Measurements from ENCODE around the gene NOC4L. TPM values are rescaled to one million over a fixed set of nuclear protein-coding genes. Genes with fewer than 3 reads are reported as not detected.

The NOC4L gene
- total and polyA plus RNA-seq, 2 donors (not counting 3 experiments of a cell fraction or from before 2014, with no cell fraction given): 19.4 to 29.4 TPM

DNA sequence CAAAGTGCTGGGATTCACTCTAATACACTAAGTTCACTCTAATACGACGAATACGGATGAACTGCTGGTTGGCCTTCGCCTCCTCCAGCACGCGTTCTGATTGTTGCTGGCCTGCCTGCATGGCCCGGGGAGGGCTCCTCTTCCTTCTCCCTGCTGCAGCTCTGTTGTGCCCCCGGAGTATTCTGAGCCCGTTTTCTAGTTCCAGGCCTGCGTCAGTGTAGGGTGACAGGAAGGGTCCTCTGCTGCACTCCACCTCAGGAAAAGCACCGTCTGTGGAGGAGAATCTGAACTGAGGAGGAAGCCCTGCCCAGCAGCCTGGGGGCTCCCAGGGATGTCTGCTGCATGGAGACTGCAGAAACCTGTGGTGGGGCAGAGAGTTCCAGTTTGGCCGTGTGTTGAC lies 44.5 kb upstream of the NOC4L start:
- ChIA-PET POLR2A (no interaction called here), CTCF (no interaction called here)
- H2AFZ ChIP-seq (ENCODE audit: low read depth, low read length): no peak overlapping the region
- BruUV-seq (replicated peaks): no TSS peak
- no peaks in the 10 kb centered on the region for H3K9me3 ChIP-seq (replicated peaks; ENCODE audit: control insufficient read depth, insufficient read depth, low read length)
- intact Hi-C loops (cut with micrococcal nuclease): no loop called here
- FAIRE-seq (no peak), DNase-seq (ENCODE audit: low read depth, low spot score) (no peak)
- no peaks in the 10 kb centered on the region for H4K20me1 ChIP-seq (replicated peaks; ENCODE audit: control insufficient read depth, extremely low read depth, insufficient read depth, low read length)
- H3K4me1 ChIP-seq (ENCODE audit: control insufficient read depth, extremely low read depth, insufficient read depth, low read length): no peaks in the 10 kb centered on the region
- H3K27ac ChIP-seq (ENCODE audit: insufficient read depth, low read depth, low read length): no peak overlapping the region
- H3K79me2 ChIP-seq (ENCODE audit: control insufficient read depth, insufficient read depth, low read length): peaks cover 4% of the 10 kb centered on the region
- H3K36me3 ChIP-seq (ENCODE audit: control insufficient read depth in 2 of 2, extremely low read depth in 1 of 2, insufficient read depth in 2 of 2, low read length in 2 of 2): peaks cover 0 to 7% of the 10 kb centered on the region in 2 experiments
- no peaks in the 10 kb centered on the region for H3K9me1 ChIP-seq (replicated peaks; ENCODE audit: control insufficient read depth, extremely low read depth, insufficient read depth, low read length)
- H3K4me2 ChIP-seq (ENCODE audit: insufficient read depth, low read length): no peak overlapping the region
- H3K27me3 ChIP-seq (ENCODE audit: control insufficient read depth in 2 of 2, insufficient read depth in 2 of 2, low read length in 2 of 2): no peaks in the 10 kb centered on the region
- TF ChIP-seq, protein P1, sequence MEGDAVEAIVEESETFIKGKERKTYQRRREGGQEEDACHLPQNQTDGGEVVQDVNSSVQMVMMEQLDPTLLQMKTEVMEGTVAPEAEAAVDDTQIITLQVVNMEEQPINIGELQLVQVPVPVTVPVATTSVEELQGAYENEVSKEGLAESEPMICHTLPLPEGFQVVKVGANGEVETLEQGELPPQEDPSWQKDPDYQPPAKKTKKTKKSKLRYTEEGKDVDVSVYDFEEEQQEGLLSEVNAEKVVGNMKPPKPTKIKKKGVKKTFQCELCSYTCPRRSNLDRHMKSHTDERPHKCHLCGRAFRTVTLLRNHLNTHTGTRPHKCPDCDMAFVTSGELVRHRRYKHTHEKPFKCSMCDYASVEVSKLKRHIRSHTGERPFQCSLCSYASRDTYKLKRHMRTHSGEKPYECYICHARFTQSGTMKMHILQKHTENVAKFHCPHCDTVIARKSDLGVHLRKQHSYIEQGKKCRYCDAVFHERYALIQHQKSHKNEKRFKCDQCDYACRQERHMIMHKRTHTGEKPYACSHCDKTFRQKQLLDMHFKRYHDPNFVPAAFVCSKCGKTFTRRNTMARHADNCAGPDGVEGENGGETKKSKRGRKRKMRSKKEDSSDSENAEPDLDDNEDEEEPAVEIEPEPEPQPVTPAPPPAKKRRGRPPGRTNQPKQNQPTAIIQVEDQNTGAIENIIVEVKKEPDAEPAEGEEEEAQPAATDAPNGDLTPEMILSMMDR (IDR thresholded peaks at IDR 0.05; ENCODE audit: extremely low read depth in 1 of 2, insufficient read depth in 1 of 2, low read depth in 1 of 2, low read length in 2 of 2): no peak
- TF ChIP-seq JUN (IDR thresholded peaks at IDR 0.05; ENCODE audit: borderline replicate concordance, insufficient read depth, insufficient read length, low read depth) (no peak), GATA2 (IDR thresholded peaks at IDR 0.05; ENCODE audit: insufficient read depth, insufficient read length, low read depth, low read length) (no peak), POLR2A (IDR thresholded peaks at IDR 0.05; ENCODE audit: low read depth, low read length) (no peak), MYC (IDR thresholded peaks at IDR 0.05; ENCODE audit: low read depth, low read length) (no peak), FOS (IDR thresholded peaks at IDR 0.05; ENCODE audit: borderline replicate concordance, insufficient read depth, low read length) (no peak), EZH2 (IDR thresholded peaks at IDR 0.05; ENCODE audit: borderline replicate concordance, low read depth, low read length, severe bottlenecking) (no peak), POLR2AphosphoS5 (IDR thresholded peaks at IDR 0.05; ENCODE audit: insufficient read depth, low read depth, low read length) (no peak)
- TF ChIP-seq, protein P2, sequence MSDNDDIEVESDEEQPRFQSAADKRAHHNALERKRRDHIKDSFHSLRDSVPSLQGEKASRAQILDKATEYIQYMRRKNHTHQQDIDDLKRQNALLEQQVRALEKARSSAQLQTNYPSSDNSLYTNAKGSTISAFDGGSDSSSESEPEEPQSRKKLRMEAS (IDR thresholded peaks at IDR 0.05; ENCODE audit: insufficient read depth, insufficient read length): no peak
- H3K9ac ChIP-seq (replicated peaks; ENCODE audit: extremely low read depth, insufficient read depth, low read length): no peak overlapping the region
- dilution Hi-C loops (cut with MboI; ENCODE audit: extremely low pct_ligation_motif_present, low sequenced_read_pairs): no loop called here
- no peak overlapping the region for H3K4me3 ChIP-seq (replicated peaks in 1 of 3; ENCODE audit: insufficient read depth in 1 of 3, low read depth in 1 of 3, low read length in 3 of 3)
